HuH-7.5 (cell line): ENCODE measurements around the gene WBP2NL.
A peak's percentile ranks its signal among the peaks of the same experiment; 100 is the strongest.
"Not testable (repeated sequence)": the region's sequence is repeated elsewhere in the genome, so short reads cannot be mapped to it uniquely, and the experiment has no call there.

ENCODE experiments used
- DNase-seq: peaks from one replicate; pipeline ENCODE4 v3.0.0; 2011; ENCODE audit warnings: low spot score

Gene WBP2NL

DNA sequence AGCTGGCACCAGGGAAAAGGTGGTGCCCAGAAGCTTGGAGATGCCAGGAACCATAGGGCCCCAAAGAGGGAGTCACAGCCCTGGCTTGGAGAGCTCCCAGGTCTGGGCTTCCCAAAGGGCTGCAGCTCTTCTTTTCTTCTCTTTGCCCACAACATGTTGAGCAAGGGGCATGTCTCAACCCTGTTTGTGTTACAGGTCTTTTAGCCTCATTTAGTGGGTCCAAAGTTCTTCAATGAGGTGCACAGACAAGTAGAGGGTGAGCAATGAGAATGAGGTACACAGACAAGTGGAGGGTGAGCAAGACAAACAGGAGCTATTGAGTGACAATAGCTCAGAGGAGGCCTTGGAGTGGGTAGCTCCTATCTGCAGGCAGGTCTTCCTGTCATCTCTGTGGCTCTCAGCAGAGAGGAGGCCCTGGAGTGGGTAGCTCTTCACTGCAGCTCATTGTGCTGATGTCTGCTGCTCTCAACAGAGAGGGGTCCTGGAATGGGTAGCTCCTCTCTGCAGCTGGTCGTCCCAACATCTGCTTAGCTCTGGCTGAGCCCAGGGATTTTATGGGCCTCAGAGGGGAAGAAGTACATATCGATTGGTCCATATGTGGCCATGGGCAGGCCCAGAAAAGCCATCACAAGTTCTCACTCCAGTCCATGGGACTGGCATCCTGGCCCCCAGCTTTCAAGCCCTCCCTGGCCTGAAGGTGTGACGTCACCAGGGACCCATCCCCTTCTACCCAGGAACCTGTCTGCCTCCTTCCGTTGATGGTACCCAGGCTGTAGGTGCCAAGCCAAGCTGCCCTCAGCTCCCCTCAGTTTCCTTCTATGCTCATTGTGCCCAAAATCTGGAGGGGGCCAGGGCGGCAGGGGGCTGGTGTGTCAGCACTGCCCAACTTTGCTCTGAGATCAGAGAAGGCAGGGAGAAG lies 34.9 kb downstream of the WBP2NL start:
- DNase-seq, result no peak

DNA sequence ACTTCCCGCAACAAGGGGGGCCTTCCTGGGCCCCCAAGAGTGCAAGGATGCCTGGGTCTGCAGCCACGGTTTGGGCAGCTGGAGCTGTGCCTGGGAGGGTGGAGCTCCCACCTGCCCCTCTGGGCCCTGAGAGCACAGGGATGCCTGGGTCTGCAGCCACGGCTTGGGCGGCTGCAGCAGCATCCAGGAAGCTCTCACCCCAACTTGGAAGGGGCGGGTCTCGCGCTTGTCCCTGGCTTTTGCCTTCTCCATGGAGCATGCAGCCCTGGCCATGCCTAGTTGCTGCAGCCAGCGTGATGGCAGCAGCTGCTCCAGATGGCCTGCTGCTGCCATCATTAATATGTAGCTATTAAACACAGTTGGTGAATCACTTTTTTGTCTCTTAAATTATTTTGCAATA lies 36.7 kb downstream of the WBP2NL start:
- no peak for DNase-seq

DNA sequence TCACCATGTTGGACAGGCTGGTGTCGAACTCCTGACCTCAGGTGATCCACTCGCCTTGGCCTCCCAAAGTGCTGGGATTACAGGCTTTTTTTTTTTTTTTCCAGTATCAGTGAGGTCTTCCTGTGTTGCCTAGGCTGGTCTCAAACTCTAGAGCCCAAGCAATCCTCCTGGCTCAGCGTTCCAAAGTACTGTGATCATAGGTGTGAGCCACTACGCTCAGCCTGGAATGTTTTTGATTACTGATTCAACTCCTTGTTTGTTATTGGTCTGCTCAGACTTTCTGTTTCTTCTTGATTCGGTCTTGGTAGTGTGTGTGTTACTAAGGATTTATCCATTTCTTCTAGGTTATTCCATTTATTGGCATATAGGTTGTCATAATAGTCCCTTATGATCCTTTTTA lies 40.7 kb downstream of the WBP2NL start:
- no peak for DNase-seq

DNA sequence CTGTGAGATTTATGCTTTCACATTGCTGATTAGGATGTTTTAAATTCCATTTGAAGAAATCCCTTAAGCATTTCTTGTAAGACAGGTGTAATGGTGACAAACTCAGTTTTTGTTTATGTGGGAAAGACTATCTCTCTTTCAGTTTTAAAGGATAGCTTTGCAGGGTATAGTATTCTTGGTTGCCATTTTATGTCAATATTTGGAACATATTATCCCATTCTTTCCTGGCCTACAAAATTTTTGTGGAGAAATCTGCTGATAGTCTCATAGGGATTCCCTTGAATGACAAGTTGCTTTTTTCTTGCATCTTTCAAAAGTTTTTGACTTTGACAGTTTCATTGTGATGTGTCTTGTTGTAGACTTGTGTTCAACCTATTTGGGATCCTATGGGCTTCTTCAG lies 43.2 kb downstream of the WBP2NL start:
- no peak for DNase-seq

DNA sequence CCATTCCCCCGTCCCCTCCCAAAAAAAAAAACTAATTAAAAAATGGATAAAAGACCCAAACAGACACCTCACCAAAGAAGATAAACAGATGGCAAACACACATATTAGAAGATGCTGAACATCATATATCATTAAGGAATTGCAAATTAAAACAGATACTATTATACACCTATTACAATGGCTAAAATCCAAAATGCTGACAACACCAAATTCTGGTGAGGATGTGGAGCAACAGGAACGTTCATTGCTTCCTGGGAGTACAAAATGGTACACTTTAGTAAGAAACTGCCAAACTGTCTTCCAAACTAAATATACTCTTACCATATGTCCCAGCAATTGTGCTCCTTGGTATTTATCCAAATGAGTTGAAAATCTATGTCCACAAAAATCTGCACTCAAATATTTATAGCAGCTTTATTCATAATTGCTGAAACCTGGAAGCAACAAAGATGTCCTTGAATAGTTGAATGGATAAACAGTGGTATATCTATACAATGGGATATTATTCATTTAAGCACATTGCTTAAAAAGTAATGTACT lies 52.1 kb downstream of the WBP2NL start:
- DNase-seq, result no peak

DNA sequence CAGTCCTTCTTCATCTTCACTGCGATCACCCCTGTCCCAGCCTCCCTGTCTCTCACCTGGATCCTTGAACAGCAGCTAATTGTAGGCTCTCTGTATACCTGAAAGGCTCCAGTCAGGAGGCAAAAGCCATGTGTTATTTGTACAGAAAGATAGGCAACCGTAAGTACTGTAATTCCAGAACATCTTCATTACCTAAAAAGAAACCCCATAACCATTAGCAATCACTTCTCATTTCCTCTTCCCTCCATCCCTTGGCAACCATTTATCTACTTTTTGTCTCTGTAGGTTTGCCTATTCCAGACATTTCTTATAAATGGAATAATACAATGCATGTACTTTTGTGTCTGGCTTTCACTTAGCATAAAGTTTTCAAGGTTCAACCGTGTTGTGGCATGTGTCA lies 54.2 kb downstream of the WBP2NL start:
- DNase-seq, result no peak

DNA sequence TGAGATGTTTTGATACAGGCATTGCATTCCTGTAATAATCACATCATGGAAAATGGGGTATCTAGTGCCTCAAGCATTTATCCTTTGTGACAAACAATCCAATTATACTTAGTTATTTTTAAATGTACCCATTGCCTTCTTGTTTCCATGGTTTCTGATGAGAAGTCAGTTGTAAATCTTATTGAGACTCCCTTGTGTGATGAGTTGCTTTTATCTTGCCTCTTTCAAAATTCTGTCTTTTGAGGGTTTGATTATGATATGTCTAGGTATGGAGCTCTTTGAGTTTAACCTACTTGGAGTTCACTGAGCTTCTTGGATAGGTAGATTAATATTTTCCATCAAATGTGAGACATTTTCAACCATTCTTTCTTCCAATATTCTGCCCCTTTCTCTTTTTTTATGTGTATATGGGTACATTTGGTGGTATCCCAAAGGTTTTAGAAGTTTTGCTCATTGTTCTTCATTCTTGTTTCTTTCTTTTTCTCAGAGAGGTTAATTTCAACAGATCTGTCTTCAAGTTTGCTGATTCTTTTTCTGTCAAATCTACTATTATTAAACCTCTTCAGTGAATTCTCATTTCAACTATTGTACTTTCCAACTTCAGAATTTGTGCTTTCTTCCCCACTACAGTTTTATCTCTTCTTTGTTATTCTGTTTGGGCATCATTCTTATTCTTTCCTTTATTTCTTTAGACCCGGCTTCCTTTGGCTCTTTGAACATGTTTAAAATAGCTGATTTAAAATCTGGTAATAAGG lies 58.3 kb downstream of the WBP2NL start:
- no peak for DNase-seq

DNA sequence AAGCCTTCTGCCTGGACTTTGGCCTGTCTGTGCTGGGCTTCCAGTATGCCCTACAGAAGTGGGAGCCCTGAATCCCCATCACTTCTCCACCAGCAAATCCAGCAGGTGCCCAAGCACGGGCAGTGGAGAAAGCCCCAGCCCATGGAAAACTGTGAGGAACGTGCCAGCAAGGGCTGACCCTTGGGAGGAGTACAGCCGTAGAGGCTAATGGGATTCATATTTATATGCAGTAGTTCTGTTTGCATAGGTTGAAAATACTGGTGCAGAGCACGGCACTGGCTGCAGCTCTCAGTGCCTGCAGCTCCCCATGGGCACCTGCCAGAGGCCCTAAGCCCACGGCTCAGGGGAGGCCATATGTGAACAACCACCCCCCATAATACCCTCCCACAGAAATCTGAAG lies 61.9 kb downstream of the WBP2NL start:
- DNase-seq, result no peak

DNA sequence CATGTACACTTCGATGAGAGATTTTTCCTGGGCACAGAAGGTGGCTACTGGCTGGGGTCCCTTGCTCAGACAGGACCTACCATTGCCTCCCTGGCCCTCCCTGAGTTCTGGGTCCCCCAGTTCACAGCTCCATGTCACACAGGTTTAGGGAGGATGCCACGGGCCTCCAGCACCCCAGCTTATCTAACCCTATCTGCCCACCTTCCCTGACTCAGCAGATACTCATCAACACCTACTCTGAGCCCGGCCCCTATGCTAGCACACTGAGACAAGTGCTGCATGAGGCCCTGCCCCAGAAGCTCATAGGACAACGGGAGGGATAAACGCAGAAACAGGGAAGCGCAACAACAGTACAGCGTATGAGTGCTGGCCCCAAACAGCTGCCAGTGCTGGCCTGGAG lies 62.5 kb downstream of the WBP2NL start:
- DNase-seq, result no peak

DNA sequence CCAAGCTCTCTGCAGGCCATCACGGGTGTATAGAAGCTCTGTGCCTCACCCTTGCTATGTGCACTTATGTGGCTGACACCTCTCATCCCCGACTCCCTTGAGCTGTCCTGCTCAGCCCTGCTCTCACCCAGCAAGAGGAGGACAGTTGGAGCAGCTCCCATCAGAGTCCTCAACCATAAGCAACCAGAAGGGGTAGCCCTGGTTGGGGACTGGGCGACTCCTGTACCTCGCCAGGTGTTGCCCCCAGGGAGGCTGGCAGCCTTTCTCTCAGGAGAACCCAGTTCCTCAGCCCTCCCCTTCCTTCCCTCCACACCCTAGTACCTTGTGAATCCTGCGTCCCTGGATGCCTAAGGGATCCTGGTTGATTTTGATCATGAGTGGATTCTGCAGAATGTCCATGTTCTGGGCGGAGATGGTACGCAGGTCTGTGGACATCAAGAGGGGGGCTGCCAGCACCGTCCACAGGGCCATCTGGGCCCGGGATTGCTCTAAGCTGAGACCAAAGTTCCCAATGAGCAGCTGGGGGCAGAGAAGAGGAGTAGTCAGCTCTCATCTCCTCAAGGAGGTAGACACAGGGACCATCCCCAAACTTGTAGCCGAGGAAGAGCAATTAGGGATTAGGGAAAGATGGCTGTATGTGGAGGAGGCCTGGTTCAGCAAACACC lies 64.0 kb downstream of the WBP2NL start:
- DNase-seq, result no peak

DNA sequence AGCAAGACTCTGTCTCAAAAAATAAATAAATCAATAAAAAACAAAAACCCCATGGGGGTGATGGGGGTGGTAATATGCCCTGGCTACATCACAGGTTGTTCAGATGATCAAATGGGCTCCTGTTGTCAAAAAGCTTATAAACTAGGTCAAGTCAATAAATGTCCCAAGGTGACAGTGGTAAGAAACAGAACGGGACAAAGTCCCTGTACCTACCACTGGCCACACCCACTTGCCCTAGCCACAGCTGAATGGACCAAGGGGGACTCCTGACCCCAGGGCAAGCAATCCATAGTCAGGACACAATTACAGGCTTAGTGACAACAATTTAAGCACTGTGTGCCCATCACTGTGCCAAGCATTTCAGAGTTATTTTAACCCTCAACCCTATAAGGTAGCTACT lies 66.0 kb downstream of the WBP2NL start:
- DNase-seq, result no peak

DNA sequence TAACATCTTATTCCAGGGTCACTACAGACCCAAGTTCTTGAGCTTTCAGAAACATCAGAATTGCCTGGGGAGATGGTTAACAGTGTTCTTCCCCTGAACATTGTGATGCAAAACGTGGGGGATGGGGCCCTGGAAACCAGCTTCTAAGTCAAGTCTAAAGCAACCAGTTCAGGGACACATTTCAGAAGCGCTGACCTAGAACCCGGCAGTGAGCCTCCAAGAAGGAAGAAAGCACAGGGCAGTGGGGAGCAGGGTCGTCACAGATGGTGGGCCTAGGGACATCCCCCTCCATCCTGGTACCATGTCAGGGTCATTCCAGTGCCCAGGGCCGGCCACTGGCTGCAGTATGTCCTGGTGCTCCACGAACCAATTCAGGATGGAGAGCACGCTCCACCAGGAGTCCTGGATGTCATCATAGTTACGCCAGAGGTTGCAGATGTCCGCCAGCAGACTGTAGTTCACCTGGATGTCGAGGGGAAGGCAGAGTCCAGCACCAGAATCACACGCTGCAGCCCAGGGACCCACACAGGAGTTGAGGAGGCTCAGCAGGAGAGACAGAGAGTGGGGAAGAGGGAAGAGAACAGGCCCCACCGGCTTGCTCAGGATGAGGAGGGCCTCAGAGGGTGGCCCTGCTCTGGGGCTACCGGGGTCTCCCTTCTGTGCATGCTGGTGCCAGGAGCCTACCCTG lies 67.0 kb downstream of the WBP2NL start:
- no peak for DNase-seq

DNA sequence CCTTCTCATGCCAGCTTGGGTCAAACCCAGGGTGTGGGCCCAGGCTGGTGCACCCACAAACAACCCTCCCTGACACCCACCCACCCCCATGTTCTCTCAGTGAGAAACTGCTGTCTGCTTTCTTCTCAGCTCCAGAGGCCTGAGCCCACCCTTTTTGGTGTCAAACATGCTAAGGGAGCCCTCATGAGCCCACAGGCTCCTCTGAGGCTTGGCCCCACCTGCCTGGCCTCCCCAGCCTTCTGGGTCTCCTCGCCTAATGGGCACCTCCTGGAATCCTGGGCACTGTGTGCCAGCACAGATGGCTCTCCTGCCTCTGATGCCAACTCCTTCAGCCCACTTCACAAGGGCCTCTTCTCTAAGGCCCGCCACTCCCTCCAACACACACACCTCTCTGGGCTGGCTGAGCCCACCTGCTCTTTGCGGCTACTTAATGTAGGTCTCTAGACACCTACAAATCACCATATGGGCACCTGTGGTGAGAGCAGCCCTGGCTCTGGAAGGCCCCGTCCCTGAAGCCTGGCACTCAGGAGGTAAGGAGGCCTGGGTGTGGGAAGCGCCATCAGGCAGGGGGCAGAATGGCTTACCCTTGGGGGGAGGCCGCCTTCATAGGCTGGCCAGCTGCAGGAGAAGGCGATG lies 67.7 kb downstream of the WBP2NL start:
- DNase-seq, result no peak

DNA sequence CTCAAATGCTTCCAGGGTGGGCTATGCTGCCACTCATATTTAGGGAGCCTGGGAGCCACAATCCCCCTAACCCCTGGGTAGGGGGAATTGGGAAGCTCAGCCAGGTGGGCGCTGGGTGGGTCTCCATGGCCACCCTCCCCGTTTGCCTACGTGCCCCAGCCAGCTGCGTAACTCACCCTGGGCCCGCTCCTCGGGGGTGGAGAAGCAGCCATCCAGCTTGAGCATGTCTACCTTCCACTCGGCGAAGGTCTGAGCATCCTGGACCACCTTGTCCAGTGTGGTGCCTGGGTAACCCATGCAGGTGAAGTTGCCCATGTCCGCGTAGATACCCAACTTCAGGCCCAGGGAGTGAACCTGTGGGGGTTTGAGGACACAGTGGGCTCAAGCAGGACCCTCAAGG lies 68.3 kb downstream of the WBP2NL start:
- no peak for DNase-seq

DNA sequence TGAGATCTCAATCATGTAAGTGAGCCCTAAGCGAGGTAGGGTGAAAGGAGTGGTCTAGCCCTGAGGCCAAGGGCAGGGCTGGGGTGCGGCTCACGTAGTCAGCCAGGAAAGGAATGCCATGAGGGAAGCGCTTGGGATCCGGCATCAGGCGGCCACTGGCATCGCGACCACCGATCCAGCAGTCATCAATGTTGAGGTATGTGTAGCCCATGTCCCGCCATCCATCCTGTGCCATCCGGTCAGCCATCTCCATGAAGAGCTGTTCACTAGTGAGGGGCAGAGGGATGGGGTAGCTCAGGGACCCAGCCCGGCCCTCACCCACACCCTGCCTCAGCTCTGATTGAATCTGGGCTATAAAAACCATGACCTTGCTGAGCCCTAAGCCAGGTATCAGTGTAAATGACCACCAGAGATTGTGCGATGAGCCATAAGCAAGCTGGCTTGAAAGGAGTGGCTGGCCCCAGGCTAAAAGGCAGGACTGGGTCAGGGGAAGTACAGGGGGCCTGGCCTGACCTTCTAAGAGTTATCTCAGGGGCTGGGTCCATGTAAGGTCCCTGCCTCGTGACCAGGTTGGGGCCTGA lies 69.2 kb downstream of the WBP2NL start:
- no peak for DNase-seq

DNA sequence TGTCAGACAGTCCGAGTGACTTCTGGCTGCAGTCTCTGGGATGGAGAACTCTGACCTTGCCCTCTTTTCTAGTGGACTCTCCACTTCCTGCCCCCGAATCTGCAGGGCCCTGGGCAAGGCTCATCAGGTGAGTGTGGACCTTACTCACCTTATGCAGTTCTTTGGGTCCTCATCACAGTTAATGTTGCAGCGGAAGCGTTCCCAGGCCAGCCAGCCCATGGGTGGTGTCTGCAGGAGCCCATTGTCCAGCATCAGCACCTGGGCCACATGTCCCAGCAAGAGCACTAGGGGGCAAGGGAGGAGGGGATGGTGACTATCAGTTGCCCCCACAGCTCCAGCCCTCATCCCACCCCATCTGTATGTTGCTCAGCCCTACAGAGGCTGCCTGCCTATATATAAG lies 69.7 kb downstream of the WBP2NL start:
- DNase-seq, result no peak

DNA sequence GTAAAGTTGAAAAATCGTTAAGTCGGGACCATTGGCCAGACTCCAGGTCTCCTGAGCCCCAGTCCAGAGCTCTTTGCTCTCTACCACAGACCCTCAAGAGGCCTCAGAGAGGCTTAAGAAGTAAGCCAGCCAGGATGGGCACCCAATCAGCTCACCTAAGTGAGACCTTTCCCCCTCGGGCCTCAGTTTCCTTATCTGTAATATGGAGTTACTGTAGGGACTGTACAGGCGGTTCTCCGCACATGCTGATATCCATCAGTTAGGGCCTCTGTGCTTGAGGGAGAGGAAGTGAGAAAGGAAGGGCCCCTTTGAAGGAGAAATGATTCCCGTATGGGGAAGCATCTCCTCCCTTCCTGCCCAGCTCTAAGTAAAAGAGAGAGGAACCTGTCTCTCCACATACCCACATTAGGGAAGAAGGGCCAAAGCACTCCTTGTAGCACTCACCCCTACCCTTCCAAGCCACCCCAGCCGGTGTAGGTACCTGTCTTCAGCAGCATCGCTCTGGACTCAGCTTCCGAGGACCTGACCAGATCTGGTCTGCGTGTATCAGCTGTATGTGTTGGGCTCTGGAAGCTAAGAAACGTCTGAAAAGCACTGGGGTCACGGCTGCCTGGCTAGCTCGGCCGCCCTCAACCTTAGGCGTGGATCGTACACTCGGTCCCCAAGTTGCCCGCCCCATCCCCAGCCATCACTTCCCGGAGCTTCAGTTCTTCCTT lies 71.4 kb downstream of the WBP2NL start:
- DNase-seq, result no peak

DNA sequence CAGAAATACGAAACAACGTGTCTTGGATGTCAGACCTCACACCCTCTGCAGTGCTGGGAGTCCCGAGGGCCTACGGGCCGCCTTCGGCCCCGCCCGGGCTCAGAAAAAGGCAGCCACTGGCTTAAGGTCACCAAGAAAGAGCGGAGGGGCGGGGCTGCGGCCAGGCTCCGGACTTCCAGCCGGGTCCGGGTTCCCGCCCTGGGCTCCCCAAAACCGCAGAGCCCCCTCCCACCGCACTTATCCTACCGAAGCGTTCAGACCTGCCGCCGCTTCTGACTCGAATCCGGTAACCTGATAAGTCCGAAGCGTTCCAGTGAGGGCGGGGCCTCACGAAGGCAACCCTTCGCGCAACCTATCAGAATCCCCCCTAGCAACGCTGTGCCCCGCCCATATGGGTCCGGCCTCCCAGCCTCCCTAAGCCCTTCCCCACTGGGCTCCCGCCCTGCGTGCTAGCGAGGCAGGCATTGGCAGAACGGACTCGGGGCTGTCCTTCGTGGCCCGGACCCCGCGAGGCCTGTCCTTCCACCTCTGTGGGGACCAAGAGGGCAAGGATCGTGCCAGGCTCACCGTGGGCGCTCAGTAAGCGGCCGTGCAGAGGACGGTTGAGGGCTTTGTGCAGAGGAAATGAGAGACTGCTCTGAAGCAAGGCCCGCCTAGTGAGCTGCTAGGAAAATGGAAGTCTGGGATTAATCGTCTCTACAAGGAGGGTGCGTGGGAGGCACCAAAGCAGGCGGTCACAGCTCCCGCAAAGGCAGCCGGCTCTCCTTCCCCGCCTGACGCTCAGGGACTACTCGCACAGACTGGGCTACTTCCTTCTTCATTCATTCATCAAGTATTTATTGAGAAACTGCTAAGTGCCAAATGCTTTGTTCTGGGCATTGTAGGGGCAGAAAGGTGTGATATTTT lies 72.2 kb downstream of the WBP2NL start, which contains the start of gene NAGA:
TSS of gene NAGA (minus strand) at position 296 of the 906 bp plus-strand sequence. CDS start 515 bp downstream, outside the sequence.
- DNase-seq, result peak; percentile 96

DNA sequence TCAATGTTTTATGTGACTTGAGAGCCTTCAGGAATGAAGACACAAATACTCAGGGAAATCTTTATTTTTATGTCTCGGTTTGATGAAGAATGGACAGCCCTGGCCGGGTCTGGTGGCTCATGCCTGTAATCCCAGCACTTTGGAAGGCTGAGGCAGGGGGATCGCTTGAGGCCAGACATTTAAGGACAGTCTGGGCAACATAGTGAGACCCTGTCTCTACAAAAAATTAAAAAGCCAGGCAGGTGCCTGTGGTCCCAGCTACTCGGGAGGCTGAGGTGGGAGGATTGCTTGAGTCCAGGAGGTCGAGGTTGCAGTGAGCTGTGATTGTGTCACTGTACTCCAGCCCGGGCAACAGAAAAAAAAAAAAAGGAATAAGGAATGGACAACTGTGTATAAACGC lies 72.9 kb downstream of the WBP2NL start:
- not testable (repeated sequence) for DNase-seq
